HG03575 (cell line): ENCODE measurements around the gene PTPRU.

ENCODE experiments used
- ATAC-seq: cut with Tn5 transposase; IDR thresholded peaks from one replicate; pipeline ENCODE4 v1.9.1; 2021; ENCODE audit not compliant: unreplicated experiment, insufficient number of reproducible peaks, low FRiP score; ENCODE audit errors: extremely low read depth

The PTPRU gene

GRCh38 chr1:29258189-29258975, 22.1 kb downstream of the PTPRU start:
- ATAC-seq: no peak

GRCh38 chr1:29258976-29259801, 22.9 kb downstream of the PTPRU start:
- no peak for ATAC-seq

DNA sequence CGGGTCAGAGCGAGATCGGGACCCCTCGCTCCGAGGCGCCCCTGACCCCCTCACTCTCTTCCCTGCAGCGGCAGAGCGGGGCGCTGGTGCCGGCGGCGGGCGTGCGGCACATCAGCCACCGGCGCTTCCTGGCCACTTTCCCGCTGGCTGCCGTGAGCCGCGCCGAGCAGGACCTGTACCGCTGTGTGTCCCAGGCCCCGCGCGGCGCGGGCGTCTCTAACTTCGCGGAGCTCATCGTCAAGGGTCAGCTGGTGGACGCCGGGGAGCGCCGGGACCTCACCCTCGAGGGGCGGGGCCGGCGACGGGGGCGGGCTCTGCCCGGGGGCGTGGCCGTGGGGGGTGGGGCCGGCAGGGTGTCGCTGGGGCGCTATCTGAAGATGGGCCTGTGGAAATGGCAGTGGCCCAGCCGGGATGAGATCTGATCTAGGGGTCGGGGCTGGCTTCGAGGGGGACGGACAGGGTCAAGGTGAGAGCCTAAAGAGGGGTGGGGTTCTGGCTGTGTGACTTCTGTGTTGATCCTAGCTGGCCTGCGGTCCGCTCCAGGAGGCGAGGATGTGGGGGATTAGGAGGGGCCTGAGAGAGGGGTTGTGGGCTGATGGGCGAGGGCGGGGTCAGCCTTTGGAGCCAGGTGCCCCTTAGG, 23.6 kb downstream of the PTPRU start:
- ATAC-seq: no peak

DNA sequence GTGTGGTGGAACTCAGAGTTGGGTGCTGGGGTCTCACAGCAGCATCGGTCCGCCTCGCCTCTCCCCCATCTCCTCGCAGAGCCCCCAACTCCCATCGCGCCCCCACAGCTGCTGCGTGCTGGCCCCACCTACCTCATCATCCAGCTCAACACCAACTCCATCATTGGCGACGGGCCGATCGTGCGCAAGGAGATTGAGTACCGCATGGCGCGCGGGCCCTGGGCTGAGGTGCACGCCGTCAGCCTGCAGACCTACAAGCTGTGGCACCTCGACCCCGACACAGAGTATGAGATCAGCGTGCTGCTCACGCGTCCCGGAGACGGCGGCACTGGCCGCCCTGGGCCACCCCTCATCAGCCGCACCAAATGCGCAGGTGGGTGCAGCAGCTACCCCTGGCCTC, 24.2 kb downstream of the PTPRU start:
- ATAC-seq: no peak

GRCh38 chr1:29264773-29265389, 28.6 kb downstream of the PTPRU start:
- ATAC-seq: no peak

GRCh38 chr1:29266912-29267311, 30.6 kb downstream of the PTPRU start:
- no peak for ATAC-seq

GRCh38 chr1:29267321-29268070, 31.2 kb downstream of the PTPRU start:
- no peak for ATAC-seq

GRCh38 chr1:29269382-29269781, 33.1 kb downstream of the PTPRU start:
- ATAC-seq: no peak

GRCh38 chr1:29270929-29271521, 34.7 kb downstream of the PTPRU start:
- ATAC-seq: no peak

DNA sequence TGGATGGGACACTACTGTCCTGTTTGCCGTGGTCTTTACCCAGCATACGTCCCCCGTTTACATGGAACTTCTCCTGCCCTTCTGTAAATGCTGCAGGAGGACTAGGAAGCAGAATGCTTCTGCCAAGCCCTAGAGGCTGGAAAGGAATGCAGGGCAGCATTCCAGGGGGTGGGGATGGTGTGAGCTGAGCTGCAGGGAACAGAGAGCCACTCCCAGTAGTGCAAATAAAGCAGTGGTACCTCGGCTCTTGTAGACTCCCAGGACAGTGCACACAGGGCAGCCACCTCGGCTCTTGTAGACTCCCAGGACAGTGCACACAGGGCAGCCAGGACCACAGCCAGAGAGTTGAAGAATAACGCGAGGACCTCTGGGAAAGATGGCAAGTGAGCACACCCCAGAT, 35.4 kb downstream of the PTPRU start:
- ATAC-seq: no peak

DNA sequence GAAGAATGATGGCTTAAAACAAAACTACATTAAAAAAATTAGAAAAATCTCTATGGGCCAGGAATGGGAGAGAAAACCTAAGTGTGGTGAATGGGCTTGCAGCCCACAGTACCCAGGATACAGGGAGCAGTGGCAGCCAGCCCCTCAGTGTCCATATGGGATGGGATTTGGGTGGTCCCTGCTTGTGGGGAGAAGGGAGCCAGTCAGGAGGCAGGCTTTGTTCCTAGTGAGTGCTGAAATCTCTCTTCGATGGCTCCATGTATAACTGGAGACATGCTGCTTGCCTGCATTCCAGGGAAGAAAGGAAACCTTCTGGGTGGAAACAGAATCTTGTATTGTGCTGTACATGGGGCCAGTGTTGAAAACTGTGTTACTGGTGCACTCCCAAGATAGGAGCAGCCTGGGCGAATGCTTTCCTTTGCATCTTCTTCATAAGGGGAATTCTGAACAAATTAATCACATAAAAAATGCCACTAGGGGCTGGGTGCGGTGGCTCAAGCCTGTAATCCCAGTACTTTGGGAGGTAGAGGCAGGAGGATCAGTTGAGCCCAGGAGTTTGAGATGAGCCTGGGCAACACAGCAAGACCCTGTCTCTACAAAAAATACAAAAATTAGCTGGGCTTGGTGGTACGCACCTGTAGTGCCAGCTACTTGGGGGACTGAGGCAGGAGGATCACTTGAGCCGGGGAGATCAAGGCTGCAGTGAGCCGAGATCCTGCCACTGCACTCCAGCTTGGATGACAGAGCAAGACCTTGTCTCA, 36.0 kb downstream of the PTPRU start:
- no peak for ATAC-seq

- ATAC-seq: no peak
These were observed 39.1 kb downstream of the PTPRU start for GRCh38 chr1:29275435-29275834.

GRCh38 chr1:29278124-29278523, 41.8 kb downstream of the PTPRU start:
- ATAC-seq: no peak

GRCh38 chr1:29279406-29279805, 43.1 kb downstream of the PTPRU start:
- ATAC-seq: no peak

- ATAC-seq: no peak
These were observed 43.6 kb downstream of the PTPRU start for GRCh38 chr1:29279951-29280391.

DNA sequence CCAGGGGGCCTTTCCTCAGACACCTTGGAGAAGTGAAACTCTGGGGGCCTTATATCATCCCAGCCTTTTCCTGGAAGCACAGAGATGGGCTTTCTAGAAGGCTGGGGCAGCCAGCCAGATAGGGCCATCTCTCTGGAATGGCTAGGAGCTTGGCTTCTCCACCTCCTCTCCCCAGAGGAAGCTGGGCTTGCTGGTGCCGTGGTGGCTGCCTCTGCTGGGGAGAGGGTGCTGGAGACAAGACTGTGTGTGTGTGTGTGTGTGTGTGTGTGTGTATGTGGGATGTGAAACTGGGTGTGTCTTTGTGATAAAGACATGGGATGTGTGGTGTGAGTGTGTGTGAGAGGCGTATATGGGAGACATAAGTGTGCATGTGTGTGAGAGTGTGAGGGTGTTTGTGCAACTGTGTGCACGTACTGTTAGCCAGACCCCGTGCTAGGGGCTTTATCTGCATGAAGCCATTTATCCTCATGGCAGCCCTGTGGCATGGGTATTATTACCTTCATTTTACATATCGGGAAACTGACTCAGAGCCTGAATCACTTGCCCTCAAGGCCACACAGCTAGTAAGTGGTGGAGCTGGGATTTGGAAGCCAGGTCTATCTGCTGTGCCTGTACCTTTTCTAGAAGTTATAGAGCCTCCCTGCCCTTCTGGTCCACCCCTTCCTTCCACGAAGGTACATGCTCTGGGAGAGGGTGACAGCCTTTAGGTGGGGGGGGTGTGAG, 44.2 kb downstream of the PTPRU start:
- no peak for ATAC-seq

DNA sequence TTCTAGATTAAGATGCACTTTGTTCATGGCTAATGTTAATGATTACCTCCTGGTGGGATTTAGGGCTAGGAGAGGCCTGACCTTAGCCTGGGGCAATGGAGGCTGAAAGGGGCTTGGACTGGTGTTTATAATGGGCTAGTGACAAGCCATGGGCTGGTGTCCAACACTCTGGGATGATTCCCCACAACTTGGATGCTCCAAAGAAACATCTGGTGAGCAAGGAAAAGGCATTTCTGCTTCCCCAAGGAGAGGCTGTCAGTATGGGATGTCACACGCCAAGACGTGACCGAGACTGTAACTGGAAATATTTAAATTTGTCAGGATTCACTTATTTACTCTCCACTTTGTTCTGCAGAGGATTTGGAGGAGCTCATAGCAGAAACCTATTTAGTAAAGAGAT, 45.2 kb downstream of the PTPRU start:
- ATAC-seq: no peak
